ENCODE results near the gene BMP7.

Gene BMP7

GRCh38 chr20:57188576-57189079, 77.8 kb downstream of the BMP7 start:
- FAIRE-seq: no peak

- FAIRE-seq: no peak
These were observed 78.4 kb downstream of the BMP7 start for GRCh38 chr20:57188056-57188455.

DNA sequence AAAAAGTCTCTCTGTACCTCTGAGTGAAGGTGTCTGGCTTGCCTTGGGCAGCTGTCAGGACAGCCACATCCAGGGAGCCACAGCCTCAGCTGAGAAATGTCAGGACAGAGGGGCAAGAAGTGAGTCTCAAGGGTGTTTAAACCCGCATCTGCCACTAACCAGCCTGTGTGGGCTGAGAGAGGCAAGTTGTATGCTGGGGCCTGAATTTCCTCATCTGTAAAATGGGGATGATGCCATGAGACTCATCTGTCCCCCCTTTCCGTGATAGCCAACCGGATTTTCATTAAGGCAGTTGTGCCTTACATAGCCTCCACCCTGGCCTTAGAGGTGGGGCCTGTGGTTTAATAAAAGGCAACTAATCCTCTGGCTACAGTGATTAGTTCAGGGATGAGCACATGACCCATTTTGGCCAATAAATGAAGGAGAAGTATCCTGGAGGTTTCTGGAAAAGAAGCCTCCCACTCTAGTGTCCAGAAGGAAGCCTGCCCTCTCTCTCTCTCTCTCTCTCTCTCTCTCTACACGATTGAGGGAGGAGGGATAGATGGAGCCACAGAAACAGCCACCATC, 79.3 kb downstream of the BMP7 start:
- no peak for FAIRE-seq

DNA sequence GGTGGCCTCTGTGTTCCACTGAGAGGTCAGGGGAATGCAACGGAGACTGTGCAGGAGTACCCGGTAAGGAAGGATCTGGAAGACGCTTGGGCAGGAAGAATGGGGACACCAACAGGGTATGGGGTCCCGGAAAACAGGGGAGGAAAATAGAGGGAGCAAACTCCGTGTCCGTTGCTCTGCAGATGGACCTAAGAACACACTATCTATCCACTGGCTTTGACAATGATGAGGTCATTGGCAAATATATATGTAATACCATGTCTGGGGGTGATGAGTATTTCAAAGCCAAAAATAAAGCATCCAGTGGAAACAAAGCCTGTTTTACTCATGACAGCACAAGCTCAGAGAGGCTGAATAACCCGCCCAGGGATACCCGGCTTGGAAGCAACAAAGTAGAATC, 80.2 kb downstream of the BMP7 start:
- FAIRE-seq: no peak

GRCh38 chr20:57185188-57185743, 81.2 kb downstream of the BMP7 start:
- no peak for FAIRE-seq

DNA sequence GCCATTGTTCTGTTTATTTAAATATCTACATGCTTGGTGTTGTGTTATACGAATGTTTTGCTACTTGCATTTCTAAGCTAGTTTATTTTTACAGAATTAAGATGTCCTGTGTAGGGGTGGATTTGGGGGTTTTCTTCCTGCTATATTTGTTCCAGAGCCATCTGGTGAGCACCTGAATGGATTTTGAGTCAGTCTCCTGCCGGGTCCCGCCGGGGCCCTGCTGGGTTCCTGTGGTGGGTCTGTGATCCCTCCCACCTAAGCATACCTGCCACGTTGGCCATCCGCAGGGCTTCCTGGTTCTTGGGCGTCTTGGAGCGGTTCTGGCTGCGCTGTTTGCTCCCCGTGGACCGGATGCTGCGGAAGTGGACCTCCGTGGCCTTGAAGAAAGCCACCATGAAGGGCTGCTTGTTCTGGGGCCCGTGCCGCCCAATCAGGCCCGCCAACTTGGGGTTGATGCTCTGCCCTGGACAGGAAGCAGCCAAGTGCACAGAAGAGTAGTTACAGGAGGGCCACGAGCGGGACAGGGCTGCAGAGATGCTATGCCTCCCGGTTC, 82.9 kb downstream of the BMP7 start:
- no peak for FAIRE-seq

- FAIRE-seq: no peak
These were observed 84.8 kb downstream of the BMP7 start for GRCh38 chr20:57181639-57182038.

DNA sequence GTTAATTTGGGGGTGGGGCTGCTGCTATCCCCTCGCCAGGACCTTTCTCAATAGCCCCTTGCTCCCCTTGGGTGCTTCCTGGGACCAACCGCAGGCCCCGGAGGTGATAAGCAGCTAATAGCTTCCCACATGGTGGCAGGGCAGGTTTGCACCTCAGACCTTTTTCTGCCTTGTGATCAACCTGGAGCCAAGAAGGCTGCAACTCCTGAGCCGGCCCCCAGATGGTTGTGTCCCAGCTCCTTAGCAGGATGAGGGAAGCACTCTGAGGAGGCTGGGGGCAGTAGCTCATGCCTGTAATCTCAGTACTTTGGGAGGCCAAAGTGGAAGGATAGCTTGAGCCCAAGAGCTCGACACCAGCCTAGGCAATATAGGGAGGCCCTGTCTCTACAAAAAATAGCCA, 85.5 kb downstream of the BMP7 start:
- no peak for FAIRE-seq

DNA sequence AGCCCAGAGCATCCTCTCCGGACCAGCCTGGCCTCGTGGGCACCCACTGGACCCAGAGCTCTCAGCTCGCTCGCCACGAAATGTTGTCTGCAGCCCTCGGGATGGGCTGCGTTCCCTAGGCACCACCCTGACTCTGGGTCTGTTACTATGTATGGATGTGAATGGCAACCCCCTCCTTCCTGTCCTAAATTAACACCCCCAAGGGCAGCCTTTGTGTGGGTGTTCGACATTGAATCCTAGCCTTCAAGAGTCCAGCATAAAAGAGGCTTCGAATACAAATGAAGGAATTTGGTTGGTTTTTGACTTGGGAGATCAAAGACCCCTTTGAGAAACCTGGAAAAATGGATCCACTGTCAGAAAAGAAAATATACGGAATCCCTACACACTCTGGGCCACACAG, 86.1 kb downstream of the BMP7 start:
- FAIRE-seq: no peak

GRCh38 chr20:57179265-57179664, 87.2 kb downstream of the BMP7 start:
- FAIRE-seq: no peak

- no peak for FAIRE-seq
These were observed 87.8 kb downstream of the BMP7 start for GRCh38 chr20:57178582-57179111.

GRCh38 chr20:57177636-57178280, 88.7 kb downstream of the BMP7 start:
- FAIRE-seq: no peak

DNA sequence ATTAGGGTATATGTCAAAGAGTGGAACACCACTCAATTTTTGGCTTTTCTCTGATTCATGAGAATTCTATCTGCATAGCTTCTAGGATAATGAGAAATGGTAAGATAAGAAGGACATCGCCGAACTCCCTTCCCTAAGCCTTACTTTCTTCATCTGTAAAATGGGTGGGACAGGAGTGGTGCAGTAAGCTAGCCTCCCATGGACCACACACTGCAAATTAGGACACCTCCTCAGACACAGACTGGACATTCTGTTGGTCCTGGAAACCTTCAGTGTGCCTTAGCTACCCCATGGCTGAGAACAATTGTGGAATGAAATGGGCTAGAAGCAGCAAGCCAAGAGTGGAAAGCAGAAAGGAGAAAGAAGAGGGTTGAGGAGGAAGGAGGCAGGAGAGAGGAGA, 89.6 kb downstream of the BMP7 start:
- FAIRE-seq: no peak

- FAIRE-seq: no peak
These were observed 90.9 kb downstream of the BMP7 start for GRCh38 chr20:57175397-57176010.

GRCh38 chr20:57174737-57175136, 91.7 kb downstream of the BMP7 start:
- no peak for FAIRE-seq

DNA sequence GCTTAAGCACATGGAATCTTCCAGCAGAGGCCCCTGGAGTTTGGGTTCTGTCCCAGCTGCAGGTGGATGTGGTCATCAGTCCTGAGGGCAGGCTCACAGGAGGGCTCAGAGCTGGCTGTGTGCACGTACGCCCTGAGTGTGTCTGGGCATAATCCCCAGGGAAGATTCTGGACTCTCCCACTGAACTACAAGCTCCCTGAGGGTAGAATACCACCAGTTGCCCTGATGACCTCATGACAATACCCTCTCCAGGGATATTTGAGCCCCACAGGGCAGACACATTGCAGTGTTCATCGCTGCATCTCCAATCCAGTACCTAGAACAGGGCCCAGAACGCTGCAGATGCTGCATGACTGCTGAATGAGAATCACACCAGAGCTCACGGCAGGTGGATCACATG, 92.5 kb downstream of the BMP7 start:
- FAIRE-seq: no peak

DNA sequence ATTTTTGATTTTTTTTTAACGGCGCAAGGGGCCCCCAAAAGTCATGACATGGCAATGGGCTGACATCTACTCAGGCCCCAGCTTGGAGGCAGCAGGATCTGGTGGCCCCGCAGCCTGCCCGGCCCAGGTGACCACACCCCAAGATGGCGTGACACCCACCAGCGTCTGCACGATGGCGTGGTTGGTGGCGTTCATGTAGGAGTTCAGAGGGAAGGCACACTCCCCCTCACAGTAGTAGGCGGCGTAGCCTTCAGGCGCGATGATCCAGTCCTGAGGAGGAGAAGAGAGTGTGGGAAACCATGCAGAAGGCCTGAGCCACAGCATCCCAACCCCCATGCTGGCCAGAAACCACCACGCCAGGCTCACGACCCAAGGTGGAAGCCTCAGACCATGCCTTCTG, 93.4 kb downstream of the BMP7 start:
- no peak for FAIRE-seq

DNA sequence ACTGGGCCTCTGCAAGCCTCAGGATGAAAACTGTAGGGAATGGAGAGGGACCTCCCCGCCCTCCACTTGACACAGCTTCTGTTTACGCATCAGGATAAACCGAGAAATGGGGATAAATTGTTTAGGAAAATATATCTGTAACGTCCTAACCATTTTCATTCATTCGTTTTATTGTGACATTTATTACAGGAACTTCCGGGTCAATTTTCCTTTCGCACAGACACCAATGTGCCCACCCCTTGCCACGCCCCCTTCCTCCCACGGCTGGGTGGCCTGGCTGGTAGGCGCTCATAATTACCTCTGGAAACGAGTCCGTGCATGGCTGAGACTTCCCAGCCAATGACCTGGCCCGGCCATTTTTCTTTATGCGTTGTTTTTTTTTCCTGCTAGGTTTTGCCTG, 96.1 kb downstream of the BMP7 start:
- FAIRE-seq: no peak

DNA sequence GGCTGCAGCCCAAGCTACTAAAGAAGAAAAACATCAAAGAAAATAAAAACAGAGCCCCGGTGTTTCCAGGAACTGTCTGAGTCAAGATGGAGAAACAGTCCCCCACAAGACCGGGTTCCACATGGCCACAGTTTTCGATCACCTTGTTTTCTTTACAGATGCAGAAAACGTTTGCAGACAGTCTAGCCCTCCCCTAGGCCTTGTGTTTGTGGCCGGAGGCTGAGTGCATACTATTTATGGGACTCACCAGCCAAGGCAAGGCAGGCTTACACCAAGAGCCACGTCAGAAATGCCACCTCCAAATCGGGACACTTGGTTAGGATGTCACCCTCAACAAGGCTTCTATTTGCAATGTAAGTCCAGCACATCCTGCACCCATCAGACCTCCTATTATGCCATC, 97.3 kb downstream of the BMP7 start:
- FAIRE-seq: no peak

DNA sequence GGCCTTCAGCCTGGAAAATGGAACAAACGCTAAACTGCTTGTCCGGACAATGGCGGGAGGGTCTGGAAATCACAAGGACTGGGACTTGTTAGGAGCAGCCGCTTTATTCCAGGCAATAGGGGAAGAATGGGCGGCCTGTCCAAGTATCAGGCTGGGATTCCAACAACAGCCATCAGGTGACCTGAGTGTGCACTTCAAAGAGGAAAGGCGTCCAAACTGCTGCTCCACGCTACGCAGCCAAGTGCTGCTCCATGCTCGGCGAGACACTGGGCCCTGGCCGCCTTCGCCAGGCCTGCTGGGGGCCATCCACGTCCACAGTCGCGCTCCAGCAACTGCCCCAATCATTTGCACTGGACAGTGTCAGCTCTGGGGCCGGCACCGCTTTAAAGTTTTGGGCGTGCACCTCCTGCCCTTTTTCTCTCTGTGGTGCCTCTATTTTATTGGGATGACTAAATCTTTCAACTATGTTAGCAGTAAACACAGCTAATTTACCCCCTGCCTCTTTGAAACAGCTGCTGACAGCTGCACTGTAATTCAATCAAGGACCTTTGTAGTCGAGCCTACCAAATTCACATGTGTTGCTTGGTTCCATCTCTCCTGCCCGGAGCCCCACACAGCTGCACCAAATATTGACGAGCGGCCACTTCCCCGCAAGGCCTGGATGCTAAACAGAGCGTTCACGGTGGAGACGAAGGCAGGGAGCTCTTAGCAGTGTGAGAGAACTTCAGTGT, 98.3 kb downstream of the BMP7 start:
- no peak for FAIRE-seq

- FAIRE-seq: no peak
These were observed 99.2 kb downstream of the BMP7 start for GRCh38 chr20:57167292-57167655.

DNA sequence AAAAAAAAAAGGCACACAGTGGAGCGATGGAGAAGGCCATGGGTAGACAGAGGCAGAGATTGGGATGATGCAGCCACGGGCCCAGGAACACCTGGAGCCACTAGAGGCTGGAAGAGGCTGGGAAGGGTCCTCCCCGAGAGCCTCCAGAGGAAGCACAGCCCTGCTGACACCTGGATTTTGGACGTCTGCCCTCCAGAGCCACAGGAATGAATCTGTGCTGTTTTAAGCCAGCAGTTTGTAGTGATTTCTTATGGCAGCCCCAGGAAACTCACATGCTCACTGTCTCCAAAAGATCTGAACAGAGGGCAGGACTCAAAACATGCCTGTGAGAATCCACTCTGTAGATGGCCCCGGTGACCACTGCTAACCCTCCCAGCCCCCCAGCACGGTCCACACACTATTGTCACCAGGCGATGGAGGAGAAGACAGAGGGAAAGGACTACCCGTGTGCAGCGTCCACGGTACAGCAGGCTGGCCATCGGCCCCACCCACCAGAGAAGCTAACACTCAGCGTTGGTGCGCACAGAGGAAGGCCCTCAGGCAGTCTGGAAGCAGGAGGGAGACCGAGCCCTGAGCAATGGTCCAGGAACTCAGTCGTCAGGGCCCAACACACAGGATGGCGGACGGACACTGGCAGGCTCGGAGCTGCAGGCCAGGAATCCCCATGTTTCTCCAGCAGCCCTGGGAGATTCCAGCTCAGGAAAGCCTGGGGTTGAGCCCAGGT, 99.7 kb downstream of the BMP7 start:
- no peak for FAIRE-seq

Measured in colon (tissue), 2 donors.